SJCRH30 (cell line): Measurements from ENCODE around the gene CCDC24. TPM values are rescaled to one million over a fixed set of nuclear protein-coding genes. Genes with fewer than 3 reads are reported as not detected.
A peak's percentile ranks its signal among the peaks of the same experiment; 100 is the strongest.

Experiments
- DNase-seq, 2 experiments: peaks; one replicate each; pipeline ENCODE4 v3.0.0-alpha.2; 2015 to 2020
- H3K27ac ChIP-seq: fragments of 250-450 bp; sonication (Bioruptor Pico); 2 replicates; pipeline ENCODE4 v1.5.1; 2020; ENCODE audit warnings: mild to moderate bottlenecking, moderate library complexity
- H3K27me3 ChIP-seq: fragments of 250-450 bp; sonication (Bioruptor Pico); 2 replicates; pipeline ENCODE4 v1.5.1; 2020; ENCODE audit warnings: mild to moderate bottlenecking, moderate library complexity
- H3K36me3 ChIP-seq: fragments of 250-450 bp; sonication (Bioruptor Pico); 2 replicates; pipeline ENCODE4 v1.5.1; 2020; ENCODE audit warnings: mild to moderate bottlenecking, moderate library complexity
- H3K4me1 ChIP-seq: fragments of 250-450 bp; sonication (Bioruptor Pico); 2 replicates; pipeline ENCODE4 v1.5.1; 2020; ENCODE audit warnings: mild to moderate bottlenecking, moderate library complexity
- H3K4me3 ChIP-seq: fragments of 250-450 bp; sonication (Bioruptor Pico); 2 replicates; pipeline ENCODE4 v1.5.1; 2020; ENCODE audit warnings: mild to moderate bottlenecking, moderate library complexity
- H3K9me3 ChIP-seq: fragments of 250-450 bp; sonication (Bioruptor Pico); replicated peaks from 2 replicates; pipeline ENCODE4 v1.5.1; 2020; ENCODE audit warnings: mild to moderate bottlenecking, moderate library complexity
- total RNA-seq: library from RNA; depleted of rRNA; stranded (reverse); fragments of >200 nt; shearing (Covaris generic); gene quantifications from 2 replicates; pipeline ENCODE4 v1.2.3, GENCODE V29; 2014

Gene CCDC24
- total RNA-seq, 1 experiment from 2014 or later = 0.85 TPM

GRCh38 chr1:43971336-43971980 lies 19.9 kb upstream of the CCDC24 start:
- Histone ChIP-seq H3K36me3 (peaks cover 10% of the 10 kb centered on the region), H3K9me3 (no peaks in the 10 kb centered on the region), H3K4me3 (no peak overlapping the region), H3K27ac (no peak overlapping the region), H3K27me3 (no peaks in the 10 kb centered on the region), H3K4me1 (no peaks in the 10 kb centered on the region)
- DNase-seq = no peak

- peak overlapping the region; percentile 59 for H3K27ac ChIP-seq
- peaks cover 20% of the 10 kb centered on the region for H3K36me3 ChIP-seq
- peaks cover 3% of the 10 kb centered on the region; the same call in 1 of the 2 replicates for H3K4me1 ChIP-seq
Measured at GRCh38 chr1:43973981-43974442, 17.4 kb upstream of the CCDC24 start.

GRCh38 chr1:43974443-43975248 lies 16.8 kb upstream of the CCDC24 start, which contains the start of gene ATP6V0B:
TSS of gene ATP6V0B (plus strand) at chr1:43974960. CDS start at chr1:43975041, 81 bp downstream.
- H3K4me3 ChIP-seq = peak within 1 kb of the TSS; percentile 79
- no peaks in the 10 kb centered on the region for H3K9me3 ChIP-seq
- H3K36me3 ChIP-seq = peaks cover 20% of the 10 kb centered on the region
- H3K4me1 ChIP-seq = peaks cover 3% of the 10 kb centered on the region; the same call in 1 of the 2 replicates
- peak; percentile 97 to 98 for DNase-seq
- H3K27me3 ChIP-seq = no peaks in the 10 kb centered on the region
- peak within 1 kb of the TSS; percentile 59 for H3K27ac ChIP-seq

More at GRCh38 chr1:43973981-43974442, 17.4 kb upstream of the CCDC24 start:
- H3K27me3 ChIP-seq = no peaks in the 10 kb centered on the region
- DNase-seq = no peak
- H3K9me3 ChIP-seq = no peaks in the 10 kb centered on the region
- H3K4me3 ChIP-seq = peak overlapping the region; percentile 79

GRCh38 chr1:43975249-43975961 lies 16.0 kb upstream of the CCDC24 start:
- Histone ChIP-seq H3K36me3 (peaks cover 20% of the 10 kb centered on the region), H3K4me3 (peak overlapping the region; percentile 79), H3K9me3 (no peaks in the 10 kb centered on the region), H3K27ac (peak overlapping the region; percentile 59), H3K27me3 (no peaks in the 10 kb centered on the region), H3K4me1 (peaks cover 7% of the 10 kb centered on the region; the same call in 1 of the 2 replicates)
- peak; percentile 29 to 33 for DNase-seq

GRCh38 chr1:43976045-43976444 lies 15.4 kb upstream of the CCDC24 start:
- Histone ChIP-seq H3K27ac (no peak overlapping the region), H3K4me1 (peaks cover 7% of the 10 kb centered on the region; the same call in 1 of the 2 replicates), H3K9me3 (no peaks in the 10 kb centered on the region), H3K36me3 (peaks cover 20% of the 10 kb centered on the region), H3K27me3 (no peaks in the 10 kb centered on the region), H3K4me3 (peak overlapping the region; percentile 79)
- DNase-seq = no peak

- Histone ChIP-seq H3K27me3 (no peaks in the 10 kb centered on the region), H3K9me3 (no peaks in the 10 kb centered on the region), H3K4me1 (peaks cover 7% of the 10 kb centered on the region; the same call in 1 of the 2 replicates), H3K27ac (no peak overlapping the region), H3K4me3 (no peak overlapping the region), H3K36me3 (peaks cover 20% of the 10 kb centered on the region)
- DNase-seq = no peak
Measured at GRCh38 chr1:43976890-43977289, 14.5 kb upstream of the CCDC24 start.

- Histone ChIP-seq H3K4me3 (no peak overlapping the region), H3K27me3 (no peaks in the 10 kb centered on the region), H3K27ac (no peak overlapping the region), H3K9me3 (no peaks in the 10 kb centered on the region), H3K4me1 (peaks cover 7% of the 10 kb centered on the region; the same call in 1 of the 2 replicates), H3K36me3 (peaks cover 13% of the 10 kb centered on the region)
- DNase-seq = no peak
Measured at GRCh38 chr1:43977376-43978263, 13.8 kb upstream of the CCDC24 start.

- Histone ChIP-seq H3K4me1 (peaks cover 7% of the 10 kb centered on the region; the same call in 1 of the 2 replicates), H3K27ac (no peak overlapping the region), H3K4me3 (peak overlapping the region; percentile 80), H3K36me3 (peaks cover 12% of the 10 kb centered on the region), H3K27me3 (no peaks in the 10 kb centered on the region), H3K9me3 (no peaks in the 10 kb centered on the region)
- no peak for DNase-seq
Measured at GRCh38 chr1:43978264-43978550, 13.2 kb upstream of the CCDC24 start.

GRCh38 chr1:43978551-43979260 lies 12.7 kb upstream of the CCDC24 start, which contains the start of gene B4GALT2:
TSS of gene B4GALT2 (plus strand) at chr1:43979210. CDS start at chr1:43981161, 1,951 bp downstream.
- H3K9me3 ChIP-seq = no peaks in the 10 kb centered on the region
- peak; percentile 49 to 66 for DNase-seq
- peak within 1 kb of the TSS; percentile 53 for H3K27ac ChIP-seq
- peak within 1 kb of the TSS; percentile 80 for H3K4me3 ChIP-seq
- no peaks in the 10 kb centered on the region for H3K27me3 ChIP-seq
- peaks cover 7% of the 10 kb centered on the region; the same call in 1 of the 2 replicates for H3K4me1 ChIP-seq
- H3K36me3 ChIP-seq = peaks cover 12% of the 10 kb centered on the region

GRCh38 chr1:43979261-43979527 lies 12.2 kb upstream of the CCDC24 start:
- H3K27ac ChIP-seq = peak overlapping the region; percentile 53

GRCh38 chr1:43979528-43980254 lies 11.7 kb upstream of the CCDC24 start:
- Histone ChIP-seq H3K27me3 (no peaks in the 10 kb centered on the region), H3K4me3 (peak overlapping the region; percentile 67), H3K9me3 (no peaks in the 10 kb centered on the region), H3K27ac (peak overlapping the region; percentile 53), H3K36me3 (peaks cover 12% of the 10 kb centered on the region), H3K4me1 (peaks cover 7% of the 10 kb centered on the region; the same call in 1 of the 2 replicates)
- DNase-seq = peak; percentile 65 to 79

More at GRCh38 chr1:43979261-43979527, 12.2 kb upstream of the CCDC24 start:
- Histone ChIP-seq H3K36me3 (peaks cover 12% of the 10 kb centered on the region), H3K9me3 (no peaks in the 10 kb centered on the region), H3K4me1 (peaks cover 7% of the 10 kb centered on the region; the same call in 1 of the 2 replicates), H3K27me3 (no peaks in the 10 kb centered on the region), H3K4me3 (peak overlapping the region; percentile 67)
- no peak for DNase-seq

- H3K27ac ChIP-seq = peak overlapping the region; percentile 53
- H3K36me3 ChIP-seq = peaks cover 14% of the 10 kb centered on the region
- H3K9me3 ChIP-seq = no peaks in the 10 kb centered on the region
- H3K4me3 ChIP-seq = peak overlapping the region; percentile 67
- DNase-seq = no peak
- peaks cover 7% of the 10 kb centered on the region; the same call in 1 of the 2 replicates for H3K4me1 ChIP-seq
- H3K27me3 ChIP-seq = no peaks in the 10 kb centered on the region
Measured at GRCh38 chr1:43980255-43981134, 10.9 kb upstream of the CCDC24 start.
